ENCODE data around the gene TRIM44. TPM values are rescaled to one million over a fixed set of nuclear protein-coding genes. Genes with fewer than 3 reads are reported as not detected.
"Not testable (repeated sequence)": the region's sequence is repeated elsewhere in the genome, so short reads cannot be mapped to it uniquely, and the experiment has no call there.

Gene TRIM44
- total and polyA plus RNA-seq, 4 experiments from 2014 or later = 34.7 to 53.1 (median 48.7) TPM

GRCh38 chr11:35778943-35779342 is 116.4 kb downstream of the TRIM44 start:
- H3K27ac ChIP-seq (ENCODE audit: low read depth, low read length); POLR2A ChIA-PET (ENCODE audit: partially characterized antibody); H3K9me3 ChIP-seq (ENCODE audit: control insufficient read depth in 1 of 2, low read length in 2 of 2); H3K27me3 ChIP-seq (ENCODE audit: insufficient read depth, low read length); H3K36me3 ChIP-seq (ENCODE audit: insufficient read depth, low read length); H3K4me1 ChIP-seq (ENCODE audit: insufficient read depth, low read length); H3K27me3 Mint-ChIP-seq; H3K4me3 Mint-ChIP-seq; DNase-seq; H3K4me3 ChIP-seq (ENCODE audit: low read length in 2 of 2); H3K27ac Mint-ChIP-seq; intact Hi-C loops (cut with micrococcal nuclease): not testable (repeated sequence)
- CTCF ChIA-PET (ENCODE audit: partially characterized antibody) = interaction anchor here (4.3 kb wide), 1 partner anchor 44 kb away, joined by 13 read pairs; no protein-coding TSS in a partner anchor
- Mint-ChIP-seq H3K9me3 (peaks cover 0 to 37% (median 22%) of the 10 kb centered on the region in 8 donors), H3K4me1 (peaks cover 22 to 59% (median 35%) of the 10 kb centered on the region in 4 donors), H3K36me3 (peaks cover 22 to 33% of the 10 kb centered on the region in 2 donors)

GRCh38 chr11:35779409-35779808 is 116.8 kb downstream of the TRIM44 start:
- Histone ChIP-seq H3K4me3 (ENCODE audit: low read length in 2 of 2) (no peak overlapping the region), H3K9me3 (ENCODE audit: control insufficient read depth in 1 of 2, low read length in 2 of 2) (no peaks in the 10 kb centered on the region), H3K4me1 (ENCODE audit: insufficient read depth, low read length) (peaks cover 5% of the 10 kb centered on the region), H3K36me3 (ENCODE audit: insufficient read depth, low read length) (no peaks in the 10 kb centered on the region), H3K27ac (ENCODE audit: low read depth, low read length) (no peak overlapping the region), H3K27me3 (ENCODE audit: insufficient read depth, low read length) (no peaks in the 10 kb centered on the region)
- H3K9me3 Mint-ChIP-seq = peaks cover 0 to 33% (median 20%) of the 10 kb centered on the region in 8 donors
- POLR2A ChIA-PET (ENCODE audit: partially characterized antibody) = no interaction called here
- no peak overlapping the region for H3K4me3 Mint-ChIP-seq
- H3K27me3 Mint-ChIP-seq = no peaks in the 10 kb centered on the region
- CTCF ChIA-PET (ENCODE audit: partially characterized antibody) = interaction anchor here (4.3 kb wide), 1 partner anchor 43 kb away, joined by 13 read pairs; no protein-coding TSS in a partner anchor
- peaks cover 25 to 61% (median 37%) of the 10 kb centered on the region in 4 donors for H3K4me1 Mint-ChIP-seq
- no peak overlapping the region for H3K27ac Mint-ChIP-seq
- DNase-seq = no peak
- intact Hi-C loops (cut with micrococcal nuclease) = no loop called here
- peaks cover 22 to 33% of the 10 kb centered on the region in 2 donors for H3K36me3 Mint-ChIP-seq

GRCh38 chr11:35780951-35781860 is 118.6 kb downstream of the TRIM44 start:
- peaks cover 14% of the 10 kb centered on the region for H3K4me1 ChIP-seq (ENCODE audit: insufficient read depth, low read length)
- H3K36me3 Mint-ChIP-seq = peaks cover 18 to 27% of the 10 kb centered on the region in 2 donors
- no peaks in the 10 kb centered on the region for H3K36me3 ChIP-seq (ENCODE audit: insufficient read depth, low read length)
- no peaks in the 10 kb centered on the region for H3K27me3 ChIP-seq (ENCODE audit: insufficient read depth, low read length)
- no peak overlapping the region for H3K27ac ChIP-seq (ENCODE audit: low read depth, low read length)
- ChIA-PET POLR2A (ENCODE audit: partially characterized antibody) (no interaction called here), CTCF (ENCODE audit: partially characterized antibody) (interaction anchor here (0.9 to 4.3 kb wide), 2 partner anchors 11 to 41 kb away, joined by 3 to 13 read pairs; no protein-coding TSS in a partner anchor)
- intact Hi-C loops (cut with micrococcal nuclease) = no loop called here
- no peaks in the 10 kb centered on the region for H3K27me3 Mint-ChIP-seq
- H3K4me1 Mint-ChIP-seq = peaks cover 27 to 66% (median 47%) of the 10 kb centered on the region in 4 donors
- H3K9me3 ChIP-seq (ENCODE audit: control insufficient read depth in 1 of 2, low read length in 2 of 2) = no peaks in the 10 kb centered on the region
- peak overlapping the region in 1 of 7 donors; percentile 43 for H3K27ac Mint-ChIP-seq
- H3K9me3 Mint-ChIP-seq = peaks cover 0 to 23% (median 15%) of the 10 kb centered on the region in 8 donors
- no peak for DNase-seq
- no peak overlapping the region for H3K4me3 ChIP-seq (ENCODE audit: low read length in 2 of 2)
- H3K4me3 Mint-ChIP-seq = no peak overlapping the region

DNA sequence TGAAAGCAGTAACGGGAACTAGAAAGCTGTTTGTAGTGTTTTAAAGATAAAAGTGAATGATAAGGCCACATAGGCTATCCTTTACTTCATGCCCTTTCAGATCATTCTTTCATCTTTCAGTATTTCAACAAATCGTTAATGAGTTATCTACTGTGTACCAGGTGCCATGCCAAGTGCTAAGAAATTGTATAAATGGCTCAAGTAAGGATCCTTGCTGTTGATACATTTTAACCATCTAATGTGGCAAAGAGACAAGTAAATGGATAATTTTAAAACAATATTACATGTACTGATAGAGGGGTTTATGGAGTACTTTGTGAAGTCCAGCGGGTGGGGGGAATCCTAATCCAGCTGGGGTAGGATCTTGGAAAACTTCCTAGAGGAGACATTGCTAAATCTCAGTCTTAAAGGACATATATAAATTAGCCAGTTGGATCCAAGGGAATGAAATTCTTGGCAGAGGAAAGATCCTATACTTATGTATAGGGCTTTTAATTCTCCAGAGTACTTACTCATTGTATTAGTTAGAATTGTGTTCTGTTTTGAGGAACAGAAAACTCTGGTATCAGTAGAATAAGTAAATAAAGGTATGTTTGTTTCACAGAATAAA is 119.4 kb downstream of the TRIM44 start:
- Mint-ChIP-seq H3K27ac (peak overlapping the region in 1 of 7 donors; percentile 36), H3K4me3 (no peak overlapping the region), H3K27me3 (no peaks in the 10 kb centered on the region), H3K4me1 (peaks cover 29 to 73% (median 45%) of the 10 kb centered on the region in 4 donors), H3K36me3 (peaks cover 20 to 30% of the 10 kb centered on the region in 2 donors), H3K9me3 (peaks cover 0 to 23% (median 12%) of the 10 kb centered on the region in 8 donors)
- ChIA-PET POLR2A (ENCODE audit: partially characterized antibody) (no interaction called here), CTCF (ENCODE audit: partially characterized antibody) (no interaction called here)
- intact Hi-C loops (cut with micrococcal nuclease) = no loop called here
- Histone ChIP-seq H3K4me1 (ENCODE audit: insufficient read depth, low read length) (peaks cover 14% of the 10 kb centered on the region), H3K27ac (ENCODE audit: low read depth, low read length) (no peak overlapping the region), H3K4me3 (ENCODE audit: low read length in 2 of 2) (no peak overlapping the region), H3K27me3 (ENCODE audit: insufficient read depth, low read length) (no peaks in the 10 kb centered on the region), H3K9me3 (ENCODE audit: control insufficient read depth in 1 of 2, low read length in 2 of 2) (no peaks in the 10 kb centered on the region), H3K36me3 (ENCODE audit: insufficient read depth, low read length) (no peaks in the 10 kb centered on the region)
- no peak for DNase-seq

DNA sequence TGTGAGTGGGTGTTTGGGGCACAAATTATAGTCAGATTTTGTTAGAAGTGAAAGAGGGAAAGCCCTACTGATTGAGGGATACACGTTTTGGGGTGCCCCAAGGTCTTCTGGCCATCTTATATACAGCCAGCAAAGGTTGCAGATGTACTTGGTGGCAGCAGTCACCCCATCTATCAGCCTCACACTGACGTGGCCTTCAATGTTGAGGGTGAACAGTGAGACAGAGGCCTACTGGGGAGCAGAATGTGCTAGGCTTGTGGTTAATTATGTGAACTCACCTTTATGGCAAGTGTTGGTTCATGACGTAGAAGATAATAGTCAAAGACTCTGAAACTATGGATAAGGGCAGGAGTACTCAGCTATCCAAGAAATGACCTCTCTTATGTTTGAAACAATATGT is 121.2 kb downstream of the TRIM44 start:
- no peaks in the 10 kb centered on the region for H3K9me3 ChIP-seq (ENCODE audit: control insufficient read depth in 1 of 2, low read length in 2 of 2)
- Mint-ChIP-seq H3K27ac (peak overlapping the region in 1 of 7 donors; percentile 10), H3K4me1 (peaks cover 33 to 74% (median 43%) of the 10 kb centered on the region in 4 donors), H3K36me3 (peaks cover 16 to 25% of the 10 kb centered on the region in 2 donors), H3K27me3 (no peaks in the 10 kb centered on the region), H3K9me3 (peaks cover 0 to 9% (median 5%) of the 10 kb centered on the region in 8 donors), H3K4me3 (peak overlapping the region in 3 of 8 donors; percentile 7 to 50 (median 17))
- intact Hi-C loops (cut with micrococcal nuclease) = no loop called here
- POLR2A ChIA-PET (ENCODE audit: partially characterized antibody) = no interaction called here
- H3K4me3 ChIP-seq (ENCODE audit: low read length in 2 of 2) = no peak overlapping the region
- DNase-seq = no peak
- CTCF ChIA-PET (ENCODE audit: partially characterized antibody) = no interaction called here
- no peak overlapping the region for H3K27ac ChIP-seq (ENCODE audit: low read depth, low read length)
- no peaks in the 10 kb centered on the region for H3K36me3 ChIP-seq (ENCODE audit: insufficient read depth, low read length)
- H3K4me1 ChIP-seq (ENCODE audit: insufficient read depth, low read length) = peaks cover 14% of the 10 kb centered on the region
- H3K27me3 ChIP-seq (ENCODE audit: insufficient read depth, low read length) = no peaks in the 10 kb centered on the region

DNA sequence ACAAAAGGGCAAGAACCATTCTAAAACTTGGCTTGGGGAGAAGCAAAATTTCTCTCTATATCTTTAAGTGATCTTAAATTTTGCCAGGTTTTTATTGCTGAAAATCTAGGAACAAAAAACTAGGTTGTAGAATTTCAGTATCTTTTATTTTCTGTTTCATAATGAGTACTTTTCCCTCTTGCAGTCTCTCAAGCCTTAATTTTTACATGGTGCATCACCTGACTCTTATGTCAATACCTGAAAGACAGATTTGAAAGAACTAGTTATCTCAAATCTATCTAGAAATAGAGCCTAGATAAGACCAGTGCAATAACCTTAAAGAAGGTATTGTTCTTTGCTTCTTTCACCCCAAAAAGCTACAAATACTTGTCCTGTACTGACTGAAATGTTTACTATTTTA is 122.1 kb downstream of the TRIM44 start:
- POLR2A ChIA-PET (ENCODE audit: partially characterized antibody) = no interaction called here
- H3K27ac ChIP-seq (ENCODE audit: low read depth, low read length) = no peak overlapping the region
- Mint-ChIP-seq H3K27me3 (no peaks in the 10 kb centered on the region), H3K4me3 (no peak overlapping the region), H3K36me3 (peaks cover 9 to 16% of the 10 kb centered on the region in 2 donors), H3K4me1 (peaks cover 33 to 66% (median 43%) of the 10 kb centered on the region in 4 donors), H3K9me3 (peaks cover 0 to 1% (median 0%) of the 10 kb centered on the region in 8 donors), H3K27ac (no peak overlapping the region)
- CTCF ChIA-PET (ENCODE audit: partially characterized antibody) = interaction anchor here (1.3 kb wide), 1 partner anchor 37 kb away, joined by 3 read pairs; no protein-coding TSS in a partner anchor
- H3K4me3 ChIP-seq (ENCODE audit: low read length in 2 of 2) = no peak overlapping the region
- no peaks in the 10 kb centered on the region for H3K36me3 ChIP-seq (ENCODE audit: insufficient read depth, low read length)
- H3K27me3 ChIP-seq (ENCODE audit: insufficient read depth, low read length) = no peaks in the 10 kb centered on the region
- H3K9me3 ChIP-seq (ENCODE audit: control insufficient read depth in 1 of 2, low read length in 2 of 2) = no peaks in the 10 kb centered on the region
- intact Hi-C loops (cut with micrococcal nuclease) = no loop called here
- peaks cover 14% of the 10 kb centered on the region for H3K4me1 ChIP-seq (ENCODE audit: insufficient read depth, low read length)
- no peak for DNase-seq
